ENCODE measurements around the gene EGFR.

EGFR gene

DNA sequence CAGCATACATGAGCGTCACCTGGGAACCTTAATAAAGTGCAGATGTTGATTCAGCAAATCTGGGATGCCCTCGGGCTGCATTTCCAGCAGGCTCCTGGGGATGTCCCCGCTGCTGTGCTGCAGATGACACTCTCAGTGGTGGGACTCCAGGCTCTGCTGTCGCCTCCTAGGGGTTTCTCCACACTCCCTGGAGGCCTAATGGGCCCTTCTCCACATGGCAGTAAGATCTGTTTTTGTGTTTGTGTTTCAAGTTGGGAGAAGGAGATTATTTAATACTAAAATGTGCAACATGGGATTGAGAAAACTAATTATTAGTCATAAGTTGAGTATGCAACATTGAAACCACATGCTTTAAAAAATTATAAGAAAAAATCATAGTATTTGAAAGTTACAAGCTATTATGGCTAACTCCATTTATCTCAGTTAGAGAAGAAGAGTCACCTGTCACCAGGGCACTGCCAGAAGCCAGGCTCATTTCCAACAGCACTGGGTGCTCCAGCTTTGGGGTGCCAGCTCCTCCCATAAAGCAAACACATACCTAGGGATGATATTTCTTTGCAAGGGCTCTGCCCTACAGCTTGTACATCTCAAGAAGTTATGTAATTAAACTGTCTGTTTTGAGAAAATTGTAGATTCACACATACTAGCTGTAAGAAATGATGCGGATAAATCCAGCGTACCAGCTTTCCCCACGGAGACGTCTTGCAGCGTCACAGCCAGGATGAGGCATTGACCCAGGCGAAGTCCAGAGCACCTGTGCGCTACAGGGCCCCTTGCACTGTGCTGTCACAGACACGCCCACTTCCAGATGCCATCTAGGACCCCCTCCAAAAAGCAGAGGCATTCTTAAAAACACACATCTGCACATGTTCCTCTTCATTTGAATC lies 106.4 kb downstream of the EGFR start:
- no peak overlapping the region for H3K4me3 ChIP-seq (ENCODE audit: low read depth, low read length)
- TF ChIP-seq, protein P1, sequence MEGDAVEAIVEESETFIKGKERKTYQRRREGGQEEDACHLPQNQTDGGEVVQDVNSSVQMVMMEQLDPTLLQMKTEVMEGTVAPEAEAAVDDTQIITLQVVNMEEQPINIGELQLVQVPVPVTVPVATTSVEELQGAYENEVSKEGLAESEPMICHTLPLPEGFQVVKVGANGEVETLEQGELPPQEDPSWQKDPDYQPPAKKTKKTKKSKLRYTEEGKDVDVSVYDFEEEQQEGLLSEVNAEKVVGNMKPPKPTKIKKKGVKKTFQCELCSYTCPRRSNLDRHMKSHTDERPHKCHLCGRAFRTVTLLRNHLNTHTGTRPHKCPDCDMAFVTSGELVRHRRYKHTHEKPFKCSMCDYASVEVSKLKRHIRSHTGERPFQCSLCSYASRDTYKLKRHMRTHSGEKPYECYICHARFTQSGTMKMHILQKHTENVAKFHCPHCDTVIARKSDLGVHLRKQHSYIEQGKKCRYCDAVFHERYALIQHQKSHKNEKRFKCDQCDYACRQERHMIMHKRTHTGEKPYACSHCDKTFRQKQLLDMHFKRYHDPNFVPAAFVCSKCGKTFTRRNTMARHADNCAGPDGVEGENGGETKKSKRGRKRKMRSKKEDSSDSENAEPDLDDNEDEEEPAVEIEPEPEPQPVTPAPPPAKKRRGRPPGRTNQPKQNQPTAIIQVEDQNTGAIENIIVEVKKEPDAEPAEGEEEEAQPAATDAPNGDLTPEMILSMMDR (IDR thresholded peaks at IDR 0.05; ENCODE audit: borderline replicate concordance, insufficient read depth, low read depth, low read length): no peak

DNA sequence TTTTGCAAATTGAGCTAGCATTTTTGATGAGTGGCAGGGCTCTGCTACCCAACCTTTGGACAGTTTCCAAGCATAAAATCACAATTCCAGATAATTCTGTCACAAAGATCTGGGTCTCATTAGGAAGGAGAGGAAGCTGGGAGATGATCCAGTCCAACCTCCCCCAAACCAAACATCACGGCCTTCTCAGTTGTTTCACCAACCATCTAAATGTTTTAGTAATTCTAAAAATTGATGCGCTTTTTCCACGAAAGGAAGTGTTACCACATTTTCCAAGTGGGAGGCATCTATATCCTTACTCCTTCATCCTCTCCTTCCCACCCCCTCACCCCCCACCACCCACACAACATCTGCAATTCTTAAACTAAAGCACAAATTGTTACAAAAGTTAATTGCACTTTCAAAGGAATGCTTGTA lies 108.3 kb downstream of the EGFR start:
- TF ChIP-seq, protein P1 (IDR thresholded peaks at IDR 0.05; ENCODE audit: borderline replicate concordance, insufficient read depth, low read depth, low read length): no peak

DNA sequence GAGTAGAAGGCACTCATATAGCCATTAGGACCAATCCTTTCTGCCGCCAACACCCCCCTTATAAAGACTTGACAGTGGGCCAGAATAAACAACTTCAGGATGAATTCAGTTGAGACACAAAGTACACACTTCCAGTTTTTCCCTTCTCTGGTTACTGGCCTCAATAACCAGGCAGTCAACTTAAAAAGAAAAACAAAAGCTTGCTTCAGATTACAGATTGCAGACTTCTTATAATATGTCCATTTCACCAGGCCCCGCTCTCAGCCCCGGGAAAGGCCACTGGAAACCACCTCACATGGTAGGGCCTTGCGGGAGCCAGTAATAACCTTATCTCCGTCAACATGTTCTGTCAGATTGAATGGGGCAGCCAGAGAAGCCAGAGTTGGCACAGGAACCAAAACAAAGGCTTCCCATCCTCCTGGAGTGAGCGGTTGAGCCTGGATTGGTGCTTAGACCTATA lies 108.8 kb downstream of the EGFR start:
- TF ChIP-seq, protein P1 (IDR thresholded peaks at IDR 0.05; ENCODE audit: borderline replicate concordance, insufficient read depth, low read depth, low read length): no peak

More for the DNA sequence above, 108.3 kb downstream of the EGFR start:
- no peak overlapping the region for H3K4me3 ChIP-seq (ENCODE audit: low read depth, low read length)

DNA sequence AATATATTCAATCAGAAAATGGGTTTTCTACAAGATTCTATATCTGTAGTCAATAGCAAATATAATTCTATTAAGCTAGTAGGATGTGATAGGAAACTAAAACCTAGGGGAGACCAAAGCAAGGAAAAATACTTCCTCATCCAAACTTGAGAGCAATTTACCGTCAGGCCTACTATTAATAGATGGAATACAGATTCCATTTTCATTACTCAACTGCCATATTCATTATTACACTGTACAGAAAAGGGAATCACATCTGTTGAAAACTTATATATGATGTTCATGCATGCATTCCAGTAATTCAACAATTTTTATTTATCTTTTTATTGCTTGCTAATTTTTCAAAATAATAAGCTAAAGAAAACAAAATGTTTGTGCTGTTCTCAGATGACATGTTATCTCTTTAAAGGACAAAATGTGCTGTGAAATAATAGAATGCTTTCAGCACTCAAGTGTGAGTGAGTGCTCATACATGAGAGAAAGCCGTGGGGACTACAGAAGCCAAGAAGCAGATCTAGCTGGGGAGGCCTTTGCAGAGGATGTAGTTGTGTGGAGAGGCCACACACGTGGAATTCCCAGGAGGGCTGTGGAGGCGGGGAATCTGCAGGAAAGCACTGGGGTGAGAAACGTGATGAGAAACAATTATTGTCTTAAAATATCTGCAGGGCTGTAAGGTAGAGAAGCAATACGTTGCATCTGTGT lies 110.0 kb downstream of the EGFR start:
- H3K4me3 ChIP-seq (ENCODE audit: low read depth, low read length): no peak overlapping the region
- TF ChIP-seq, protein P1 (IDR thresholded peaks at IDR 0.05; ENCODE audit: borderline replicate concordance, insufficient read depth, low read depth, low read length): no peak

More for the DNA sequence above, 108.8 kb downstream of the EGFR start:
- H3K4me3 ChIP-seq (ENCODE audit: low read depth, low read length): no peak overlapping the region

DNA sequence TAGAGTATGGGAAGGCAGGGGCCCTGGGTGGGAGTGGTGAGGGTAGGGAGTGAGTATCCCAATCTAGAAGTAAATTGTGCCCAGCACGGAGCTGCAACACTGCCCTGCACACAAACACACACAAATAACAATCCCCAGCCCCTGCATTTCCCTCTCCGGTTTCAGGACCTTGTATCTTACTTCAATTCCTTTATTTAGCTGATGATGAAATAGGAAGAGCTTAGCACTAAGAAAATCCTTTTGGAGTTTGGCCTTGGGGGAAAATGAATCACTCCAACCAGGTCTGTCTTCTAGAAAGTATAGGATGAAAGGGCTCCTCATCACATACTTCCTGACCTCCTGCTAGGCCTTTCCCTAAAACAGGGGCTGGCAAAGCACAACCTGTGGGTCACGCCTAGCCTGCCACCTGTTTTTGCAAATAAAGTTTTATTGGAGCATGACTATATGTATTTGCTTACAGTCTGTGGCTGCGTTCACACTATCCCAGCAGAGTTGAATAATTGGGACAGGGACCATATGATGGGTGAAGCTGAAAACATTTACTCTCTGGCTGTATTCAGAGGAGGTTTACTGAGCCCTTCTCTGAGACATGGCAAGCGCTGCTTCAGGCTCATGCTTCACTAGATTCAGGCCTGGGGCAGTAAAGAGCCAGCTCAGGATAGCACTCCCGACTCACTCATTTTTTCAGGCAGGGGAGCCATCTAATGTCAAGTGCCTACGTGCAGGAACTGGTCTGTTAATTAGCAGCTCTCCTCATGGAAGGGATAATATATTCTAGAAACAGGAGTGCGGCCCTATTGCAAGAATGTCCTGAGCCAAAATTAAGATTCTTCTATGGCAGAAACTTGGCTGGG lies 111.0 kb downstream of the EGFR start:
- TF ChIP-seq, protein P1 (IDR thresholded peaks at IDR 0.05; ENCODE audit: borderline replicate concordance, insufficient read depth, low read depth, low read length): no peak
- H3K4me3 ChIP-seq (ENCODE audit: low read depth, low read length): no peak overlapping the region

DNA sequence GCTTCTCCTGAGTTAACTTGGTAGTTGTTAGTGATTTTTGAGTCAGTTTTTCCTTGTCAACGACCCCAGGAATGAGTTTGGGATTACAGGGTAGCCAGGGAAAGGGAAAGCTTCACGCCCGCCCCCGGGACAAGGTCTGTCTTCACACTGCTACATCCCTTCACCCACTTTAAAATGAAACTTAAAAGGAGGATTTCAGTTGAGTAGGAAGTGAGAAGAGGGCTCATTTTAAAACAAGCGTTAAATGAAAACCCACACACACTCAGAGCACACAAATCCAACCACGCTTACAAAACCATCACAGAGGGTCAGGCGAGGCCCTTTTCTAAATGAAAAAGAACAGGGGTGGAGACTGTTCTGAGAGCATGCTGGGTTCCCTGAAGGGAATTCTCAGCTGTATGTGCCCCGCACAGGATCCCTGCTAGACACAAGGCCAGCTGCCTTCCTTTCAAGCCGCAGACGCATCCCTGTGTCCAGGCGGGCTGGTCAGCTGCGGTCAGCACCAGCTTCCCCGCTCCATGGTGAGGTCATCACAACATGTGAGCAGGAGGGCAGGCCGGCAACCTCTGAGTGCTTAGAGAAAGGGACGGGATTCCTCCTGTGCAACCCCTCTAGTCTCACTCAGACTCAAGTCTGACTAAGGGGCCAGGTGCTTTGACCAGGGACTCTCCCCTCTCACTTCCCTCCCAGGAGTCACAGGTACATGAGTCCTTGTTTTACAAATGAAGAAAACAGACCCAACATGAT lies 111.8 kb downstream of the EGFR start:
- H3K4me3 ChIP-seq (ENCODE audit: low read depth, low read length): no peak overlapping the region
- TF ChIP-seq, protein P1 (IDR thresholded peaks at IDR 0.05; ENCODE audit: borderline replicate concordance, insufficient read depth, low read depth, low read length): no peak

All from GM12875 (cell line).